Glomerular visceral epithelial cell (primary cell): ENCODE results near the gene APC.
"Not testable (repeated sequence)": the region's sequence is repeated elsewhere in the genome, so short reads cannot be mapped to it uniquely, and the experiment has no call there.

Experiments
- DNase-seq: peaks from one replicate; pipeline ENCODE4 v3.0.0-alpha.2; 2016; ENCODE audit errors: extremely low spot score

Gene APC

GRCh38 chr5:112716895-112717294 lies 20.8 kb upstream of the APC start:
- DNase-seq = not testable (repeated sequence)

GRCh38 chr5:112717506-112718082 lies 20.1 kb upstream of the APC start:
- no peak for DNase-seq

DNA sequence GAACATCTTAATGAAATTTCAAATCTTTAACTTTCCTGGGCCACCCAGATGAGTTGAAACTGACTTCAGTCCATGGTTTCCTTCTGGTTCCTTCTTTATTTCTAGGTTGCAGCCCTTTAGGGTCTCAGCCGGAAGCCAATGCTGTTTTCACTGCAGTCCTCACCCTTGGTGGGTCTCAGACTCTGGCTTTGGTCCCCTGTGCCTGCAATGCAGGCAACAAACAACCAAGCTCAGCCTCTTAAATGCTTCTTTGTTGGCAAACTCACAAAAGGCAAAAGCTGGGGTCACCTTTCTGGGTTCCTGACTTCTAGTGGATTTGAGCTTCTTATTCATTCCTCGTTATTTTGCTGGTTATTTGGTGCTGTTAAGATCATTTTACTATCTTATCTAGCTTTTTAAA lies 19.3 kb upstream of the APC start:
- no peak for DNase-seq

DNA sequence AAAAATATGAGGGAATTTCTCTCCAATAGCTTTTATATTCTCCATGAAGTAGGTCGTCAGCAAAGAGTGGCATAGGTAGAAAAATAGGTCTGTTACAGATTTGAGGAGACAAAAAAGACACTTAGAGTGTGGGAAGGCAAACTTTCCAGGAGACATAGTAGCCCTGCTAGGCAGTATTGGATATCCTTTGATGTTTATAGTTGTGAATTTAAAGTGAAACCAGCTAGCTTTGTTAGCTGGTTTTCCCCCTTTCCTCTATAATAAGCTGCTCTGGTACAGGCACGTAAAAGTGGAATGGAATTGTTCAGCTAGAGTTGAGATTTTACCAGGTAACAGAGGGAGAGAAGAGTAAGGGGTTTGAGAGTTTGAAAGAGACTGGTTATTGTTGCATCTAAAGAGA lies 17.1 kb upstream of the APC start:
- no peak for DNase-seq

GRCh38 chr5:112724901-112725300 lies 12.8 kb upstream of the APC start:
- DNase-seq = no peak

GRCh38 chr5:112729630-112730029 lies 8.1 kb upstream of the APC start:
- DNase-seq = no peak

DNA sequence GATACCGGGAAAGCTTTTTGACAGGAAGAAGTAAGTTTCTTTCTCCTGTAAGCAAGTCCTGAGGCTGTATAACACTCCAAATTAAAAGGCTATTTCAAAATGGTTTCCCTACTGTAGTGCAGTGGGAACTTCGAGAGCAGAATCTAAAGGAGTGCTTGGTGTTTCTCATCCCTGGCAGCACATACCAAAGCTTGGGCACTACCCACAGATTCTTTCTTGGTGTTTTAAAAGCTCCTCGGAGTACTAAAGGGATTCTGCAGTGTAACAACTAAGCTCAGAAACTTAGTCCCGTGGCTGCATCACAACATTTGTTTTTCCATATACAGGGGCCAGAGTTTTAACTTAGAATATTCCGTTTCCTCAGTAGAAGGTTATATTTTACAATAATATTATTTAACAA lies 5.6 kb upstream of the APC start:
- DNase-seq = no peak

- DNase-seq = no peak
Measured at GRCh38 chr5:112733586-112733985, 4.1 kb upstream of the APC start.

DNA sequence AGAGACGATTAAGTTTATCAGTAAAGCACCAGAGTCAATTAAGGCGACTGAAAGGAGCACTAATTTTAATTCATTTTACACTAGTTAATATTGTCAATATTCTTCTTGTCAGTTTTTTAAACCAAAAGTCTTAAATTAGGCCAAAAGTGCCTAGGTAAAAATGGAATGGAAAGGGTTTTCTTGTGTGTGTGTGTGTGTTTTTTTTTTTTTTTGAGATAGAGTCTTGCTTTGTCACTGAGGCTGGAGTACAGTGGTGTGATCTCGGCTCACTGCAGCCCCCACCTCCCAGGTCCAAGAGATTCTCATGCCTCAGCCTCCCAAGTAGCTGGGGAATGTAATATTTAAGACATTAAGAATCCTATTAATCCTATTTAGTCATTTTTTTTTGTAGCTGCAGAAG lies 3.1 kb upstream of the APC start:
- DNase-seq = no peak

- no peak for DNase-seq
Measured at GRCh38 chr5:112735702-112736101, 2.0 kb upstream of the APC start.

GRCh38 chr5:112737070-112737462 lies 619 bp upstream of the APC start:
- DNase-seq = no peak

- DNase-seq = peak; percentile 4
Measured at GRCh38 chr5:112738191-112738560, 491 bp downstream of the APC start.

- peak; percentile 8 for DNase-seq
Measured at GRCh38 chr5:112742424-112742823, 4.7 kb downstream of the APC start.

- DNase-seq = no peak
Measured at GRCh38 chr5:112743631-112744030, 5.9 kb downstream of the APC start.

GRCh38 chr5:112752335-112752734 lies 14.7 kb downstream of the APC start:
- no peak for DNase-seq

DNA sequence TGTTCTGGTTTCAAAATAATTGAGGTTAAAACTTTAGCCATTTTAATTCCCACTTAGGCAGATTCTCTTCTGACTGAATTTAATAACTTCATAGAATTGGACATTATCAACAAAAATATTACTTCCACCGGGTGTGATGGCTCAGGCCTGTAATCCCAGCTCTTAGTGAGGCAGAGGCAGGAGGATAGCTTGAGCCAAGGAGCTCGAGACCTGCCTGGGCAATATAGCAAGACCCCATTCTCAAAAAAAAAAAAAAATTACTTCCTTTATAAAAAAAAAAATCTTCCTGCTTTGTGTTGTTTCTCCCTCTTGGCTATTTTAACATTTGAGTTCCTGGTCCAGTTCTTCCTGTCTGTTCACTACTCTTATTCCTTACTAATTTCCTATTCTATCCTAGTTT lies 18.0 kb downstream of the APC start:
- DNase-seq = no peak

DNA sequence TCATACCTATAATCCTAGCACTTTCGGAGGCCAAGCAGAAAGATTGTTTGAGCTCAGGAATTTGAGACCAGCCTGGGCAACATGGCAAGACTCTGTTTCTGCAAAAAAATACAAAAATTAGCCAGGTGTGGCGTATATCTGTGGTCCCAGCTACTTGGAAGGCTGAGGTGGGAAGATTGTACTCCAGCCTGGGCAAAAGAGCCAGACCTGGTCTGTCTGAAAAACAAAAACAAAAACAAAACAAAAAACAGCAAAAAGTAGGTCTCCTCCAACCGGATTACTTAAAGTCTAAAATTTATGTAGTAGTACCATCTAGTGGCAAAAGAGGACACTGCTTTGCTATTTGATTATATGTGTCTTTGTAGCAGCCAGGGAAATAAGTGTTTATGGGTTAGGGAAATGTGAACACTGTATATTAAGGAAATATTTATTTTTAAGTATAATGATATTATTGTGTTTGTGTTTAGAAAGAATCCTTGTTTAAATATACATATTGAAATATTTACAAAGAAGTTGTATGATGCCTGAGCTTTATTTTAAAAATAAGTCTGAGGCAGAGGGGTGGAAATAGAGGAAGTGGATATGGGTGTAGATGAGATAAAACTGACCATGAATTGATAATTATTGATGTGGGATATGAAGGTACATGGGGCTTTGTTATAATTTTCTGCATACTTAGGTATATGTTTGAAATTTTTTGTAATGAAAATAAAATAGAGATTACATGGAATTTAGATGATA lies 20.0 kb downstream of the APC start:
- DNase-seq = peak; percentile 60

DNA sequence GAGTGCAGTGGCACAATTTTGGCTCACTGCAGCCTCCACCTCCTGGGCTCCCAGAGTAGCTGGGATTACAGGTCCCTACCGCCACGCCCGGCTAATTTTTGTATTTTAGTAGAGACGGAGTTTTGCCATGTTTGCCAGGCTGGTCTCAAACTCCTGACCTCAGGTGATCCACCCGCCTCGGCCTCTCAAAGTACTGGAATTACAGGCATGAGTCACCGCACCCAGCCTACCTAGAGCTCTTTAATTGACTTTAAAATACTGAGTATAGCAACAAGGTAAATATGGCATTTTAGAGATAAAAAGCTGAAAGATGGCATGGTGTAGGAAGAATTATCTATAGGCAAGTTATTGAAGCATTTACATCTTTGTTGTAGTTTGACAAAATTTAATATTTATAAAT lies 21.0 kb downstream of the APC start:
- no peak for DNase-seq

DNA sequence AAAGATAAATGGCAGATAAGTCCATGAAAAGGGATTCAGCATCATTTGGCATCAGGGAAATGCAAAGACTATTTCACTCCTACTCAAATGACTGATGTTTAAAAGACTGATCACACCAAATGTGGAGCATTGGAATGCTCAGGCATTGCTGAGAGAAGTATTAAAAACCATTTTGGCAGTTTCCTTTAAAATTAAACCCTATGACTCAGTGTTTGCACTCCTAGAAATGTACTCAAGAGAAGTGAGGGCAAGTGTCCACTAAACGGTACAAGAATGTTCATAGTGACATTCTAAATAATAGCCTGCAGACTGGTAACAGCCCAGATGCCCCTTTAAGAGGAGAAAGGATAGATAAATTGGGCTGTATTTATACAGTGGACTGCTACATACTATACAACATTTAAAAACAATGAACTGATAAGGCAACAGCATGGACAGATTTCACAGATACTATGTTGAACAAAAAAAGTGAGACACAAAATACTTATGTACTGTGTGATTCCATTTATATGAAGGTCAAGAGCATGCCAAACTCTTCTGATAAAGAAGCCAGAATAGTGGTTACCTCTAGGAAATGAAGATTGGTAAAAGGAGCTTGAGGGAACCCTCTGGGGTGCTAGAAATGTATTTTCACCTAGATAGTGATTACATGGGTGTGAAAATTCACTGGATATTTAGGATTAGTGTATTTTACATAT lies 24.6 kb downstream of the APC start:
- no peak for DNase-seq

DNA sequence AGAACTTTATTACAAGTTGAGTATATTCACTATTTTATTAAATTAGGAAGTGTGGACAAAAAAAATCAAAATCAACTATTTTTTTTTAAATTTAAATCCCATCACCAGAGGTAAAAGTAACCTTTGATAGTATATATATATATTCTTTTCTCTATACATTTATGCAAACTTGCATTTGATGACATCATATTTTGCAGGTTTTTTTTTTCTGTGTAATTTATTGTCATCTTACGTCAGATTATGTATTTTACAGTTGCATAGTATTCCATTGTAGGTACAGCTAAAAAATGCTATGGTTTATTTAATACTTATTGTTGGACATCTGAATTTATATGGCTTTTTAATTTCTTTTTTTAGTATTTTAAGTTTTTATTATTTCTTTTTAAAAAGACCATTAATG lies 25.5 kb downstream of the APC start:
- no peak for DNase-seq

DNA sequence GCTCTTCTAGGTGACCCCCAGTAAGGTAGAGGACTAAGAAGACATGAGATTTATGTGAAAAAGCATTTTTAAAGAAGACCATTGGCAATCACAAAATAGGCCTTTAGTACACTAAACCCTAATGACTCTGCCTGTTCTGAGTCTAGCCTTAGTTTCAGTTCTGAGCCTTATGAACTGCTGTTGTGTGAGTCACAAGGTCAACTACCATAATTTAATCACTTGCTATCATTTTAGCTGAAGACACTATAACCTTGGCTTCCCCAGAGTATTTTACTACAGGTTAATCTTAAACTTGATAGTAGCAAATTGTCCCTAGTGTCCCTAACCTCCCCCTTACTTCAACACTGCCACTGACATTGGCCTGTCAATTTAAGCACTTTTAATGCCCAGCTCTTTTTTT lies 34.4 kb downstream of the APC start:
- DNase-seq = no peak

GRCh38 chr5:112776301-112776856 lies 38.7 kb downstream of the APC start:
- no peak for DNase-seq

GRCh38 chr5:112779531-112779930 lies 41.8 kb downstream of the APC start:
- no peak for DNase-seq
